ENCODE measurements around the gene FGA. TPM values are rescaled to one million over a fixed set of nuclear protein-coding genes. Genes with fewer than 3 reads are reported as not detected.
A peak's percentile ranks its signal among the peaks of the same experiment; 100 is the strongest.

FGA gene
- not detected for total RNA-seq

DNA sequence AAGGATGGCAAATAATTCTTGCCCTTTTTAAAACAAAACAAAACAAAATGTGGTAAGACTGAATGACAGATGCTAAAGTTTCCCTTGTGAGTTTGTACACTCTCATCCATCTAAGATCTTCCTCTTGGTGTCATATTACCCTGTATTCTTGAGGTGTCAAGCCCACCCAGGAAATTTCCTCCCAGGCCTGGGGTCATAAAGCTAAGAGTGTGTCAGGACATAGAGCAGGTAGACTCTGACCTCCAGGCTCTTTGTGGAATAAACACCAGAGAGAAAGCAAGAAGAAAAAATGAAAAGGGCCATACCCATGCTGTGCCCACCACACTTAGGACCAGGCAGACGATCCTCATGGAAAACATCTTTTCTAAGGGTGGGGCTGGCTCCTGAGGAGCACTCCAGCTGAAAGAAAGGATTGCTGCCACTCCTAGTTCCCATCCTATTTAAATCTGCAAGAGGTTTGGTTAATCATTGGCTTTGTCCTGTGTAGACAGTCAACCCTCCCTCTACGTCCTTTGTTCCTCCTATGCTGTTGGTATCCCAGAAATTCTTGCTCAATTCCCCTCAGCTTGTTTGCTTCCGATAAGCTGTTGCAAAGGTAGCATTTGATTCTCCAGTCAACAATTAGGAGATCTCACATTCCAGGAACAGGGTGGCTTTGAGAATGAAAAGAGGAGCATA is at the start of gene FGA:
TSS of gene FGA (minus strand) at position 414 of the 678 bp plus-strand sequence. CDS start at position 359, 55 bp downstream.
- H3K27ac Mint-ChIP-seq, result no peak within 1 kb of the TSS

DNA sequence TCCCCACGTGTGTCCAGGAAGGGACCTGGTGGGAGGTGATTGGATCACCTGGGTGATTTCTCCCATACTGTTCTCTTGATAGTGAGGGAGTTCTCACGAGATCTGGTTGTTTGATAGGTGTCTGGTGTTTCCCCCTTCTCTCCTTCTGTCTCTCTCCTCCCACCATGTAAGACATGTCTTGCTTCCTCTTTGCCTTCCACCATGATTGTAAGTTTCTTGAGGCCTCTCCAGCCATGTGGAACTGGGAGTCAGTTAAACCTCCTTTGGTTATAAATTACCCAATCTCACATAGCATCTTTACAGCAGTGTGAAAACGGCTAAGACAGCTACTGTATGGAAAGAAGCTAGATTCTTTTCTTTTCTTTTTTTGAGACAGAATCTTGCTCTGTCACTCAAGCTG is 43.5 kb upstream of the FGA start:
- Mint-ChIP-seq H3K4me1 (ENCODE audit: low read depth in 2 of 2) (no peaks in the 10 kb centered on the region), H3K27ac (no peak overlapping the region), H3K9me3 (peaks cover 4% of the 10 kb centered on the region), H3K27me3 (peaks cover 12 to 24% of the 10 kb centered on the region in 2 donors), H3K4me3 (no peak overlapping the region), H3K36me3 (no peaks in the 10 kb centered on the region)
- ATAC-seq, result no peak
- no peak for DNase-seq (ENCODE audit: low spot score)

More for the DNA sequence above, at the start of gene FGA:
- H3K36me3 Mint-ChIP-seq, result no peaks in the 10 kb centered on the region
- no peak for ATAC-seq
- H3K4me3 Mint-ChIP-seq, result no peak within 1 kb of the TSS
- H3K9me3 Mint-ChIP-seq, result no peaks in the 10 kb centered on the region
- H3K27me3 Mint-ChIP-seq, result peaks cover 14 to 22% of the 10 kb centered on the region in 2 donors
- DNase-seq (ENCODE audit: low spot score), result no peak
- no peaks in the 10 kb centered on the region for H3K4me1 Mint-ChIP-seq (ENCODE audit: low read depth in 2 of 2)

DNA sequence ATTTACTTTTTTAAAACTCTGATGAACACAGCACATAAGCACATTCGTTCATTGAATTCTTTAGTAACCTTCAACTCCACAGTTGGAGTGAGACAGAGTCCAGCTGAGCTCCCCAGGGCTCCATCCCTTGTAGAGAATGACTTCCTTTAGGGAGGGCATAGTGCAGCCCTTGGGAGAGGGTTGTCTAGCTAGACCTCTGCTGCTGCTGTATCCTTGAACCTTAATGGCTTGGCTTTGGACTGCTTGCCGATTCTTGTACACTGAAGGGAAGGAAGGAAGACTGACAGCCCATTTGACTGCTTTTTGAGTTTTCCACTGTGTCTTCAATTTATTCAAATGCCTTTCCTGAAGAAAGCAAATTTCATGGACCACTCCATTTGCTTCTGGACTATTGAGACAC is 41.3 kb upstream of the FGA start:
- no peak for ATAC-seq
- no peaks in the 10 kb centered on the region for H3K4me1 Mint-ChIP-seq (ENCODE audit: low read depth in 2 of 2)
- H3K4me3 Mint-ChIP-seq, result no peak overlapping the region
- no peak for DNase-seq (ENCODE audit: low spot score)
- H3K9me3 Mint-ChIP-seq, result peaks cover 4% of the 10 kb centered on the region
- H3K27me3 Mint-ChIP-seq, result peaks cover 0 to 17% of the 10 kb centered on the region in 2 donors
- no peak overlapping the region for H3K27ac Mint-ChIP-seq
- H3K36me3 Mint-ChIP-seq, result no peaks in the 10 kb centered on the region

DNA sequence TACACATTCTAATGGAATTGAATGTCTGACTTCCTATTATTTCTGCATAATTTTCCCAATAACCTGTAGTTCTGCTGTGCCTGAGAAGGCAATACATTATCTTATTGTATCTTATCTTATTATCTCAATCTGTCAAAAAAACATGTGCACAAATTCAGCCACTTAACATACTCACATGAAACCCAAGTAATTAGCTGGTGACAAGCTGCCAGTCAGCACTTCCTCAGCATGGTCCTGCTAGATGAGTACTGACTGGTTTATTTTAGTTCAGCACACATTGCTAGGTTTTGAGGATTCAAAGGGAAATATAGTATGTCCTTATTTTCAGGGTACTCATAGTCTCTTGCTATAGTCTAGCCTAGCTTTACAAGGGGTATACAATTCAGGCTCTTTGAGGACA is 39.8 kb upstream of the FGA start:
- H3K4me3 Mint-ChIP-seq, result no peak overlapping the region
- ATAC-seq, result no peak
- no peaks in the 10 kb centered on the region for H3K9me3 Mint-ChIP-seq

DNA sequence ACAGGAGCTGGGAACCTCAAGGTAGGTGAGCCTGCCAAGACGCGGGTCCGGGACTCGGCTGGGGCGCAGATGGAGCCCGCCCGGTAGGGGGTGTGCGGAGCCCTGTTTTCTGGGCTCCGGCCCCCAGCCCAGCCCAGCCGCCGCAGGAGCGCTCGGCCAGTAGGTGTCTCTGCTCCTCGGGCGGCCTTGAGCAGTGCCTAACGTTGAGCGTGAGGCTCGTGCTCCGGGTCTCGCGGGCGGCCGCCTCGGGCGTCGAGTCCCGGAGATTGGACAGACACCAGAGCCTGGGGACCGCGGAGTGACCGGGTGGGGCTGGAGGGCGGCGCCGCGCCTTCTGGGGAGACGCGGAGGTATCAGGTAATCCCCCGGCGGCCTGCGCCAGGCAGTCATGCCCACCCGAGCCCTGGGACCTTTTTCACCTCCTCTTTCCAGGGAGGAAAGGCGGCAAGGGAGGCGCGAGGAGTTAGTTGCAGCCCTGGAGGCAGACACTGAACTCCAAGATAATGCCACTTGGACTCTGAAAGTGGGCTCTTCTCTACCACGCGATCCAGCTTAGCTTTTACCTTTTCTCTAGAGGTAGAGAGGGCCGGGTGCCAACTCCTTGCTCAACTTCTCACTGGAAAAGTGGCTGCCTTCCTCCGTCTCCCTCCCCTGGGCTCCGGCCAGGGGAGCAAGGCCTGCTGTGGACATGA is 36.4 kb upstream of the FGA start:
- no peak overlapping the region for H3K27ac Mint-ChIP-seq
- peaks cover 15 to 20% of the 10 kb centered on the region in 2 donors for H3K27me3 Mint-ChIP-seq
- H3K4me1 Mint-ChIP-seq (ENCODE audit: low read depth in 2 of 2), result no peaks in the 10 kb centered on the region
- no peaks in the 10 kb centered on the region for H3K9me3 Mint-ChIP-seq
- no peak overlapping the region for H3K4me3 Mint-ChIP-seq
- ATAC-seq, result peak; percentile 67 to 81
- DNase-seq (ENCODE audit: low spot score), result no peak
- H3K36me3 Mint-ChIP-seq, result no peaks in the 10 kb centered on the region

More for the DNA sequence above, 39.8 kb upstream of the FGA start:
- H3K27me3 Mint-ChIP-seq, result peaks cover 11 to 19% of the 10 kb centered on the region in 2 donors
- H3K36me3 Mint-ChIP-seq, result no peaks in the 10 kb centered on the region
- H3K4me1 Mint-ChIP-seq (ENCODE audit: low read depth in 2 of 2), result no peaks in the 10 kb centered on the region
- H3K27ac Mint-ChIP-seq, result no peak overlapping the region
- DNase-seq (ENCODE audit: low spot score), result no peak

DNA sequence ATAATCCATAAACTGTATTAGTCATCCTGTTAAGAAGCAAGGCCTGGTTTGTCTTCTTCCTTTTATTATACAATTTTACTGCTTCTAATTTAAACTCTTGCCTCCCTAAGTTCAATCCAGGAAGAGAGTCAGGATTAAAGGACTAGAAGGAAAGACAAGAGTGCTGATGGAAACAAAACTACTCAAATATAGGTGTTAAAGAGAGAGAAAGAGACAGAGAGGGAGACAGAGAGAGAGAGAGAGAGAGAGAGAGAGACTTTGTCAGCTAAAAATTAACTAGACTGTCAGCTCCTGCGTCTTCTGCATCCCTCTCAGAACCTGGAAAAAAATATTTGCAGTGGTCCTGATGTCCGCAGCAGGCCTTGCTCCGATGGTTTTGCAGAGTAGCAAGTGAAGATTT is 35.4 kb upstream of the FGA start:
- Mint-ChIP-seq H3K4me3 (no peak overlapping the region), H3K36me3 (no peaks in the 10 kb centered on the region), H3K27ac (no peak overlapping the region), H3K4me1 (ENCODE audit: low read depth in 2 of 2) (no peaks in the 10 kb centered on the region), H3K9me3 (no peaks in the 10 kb centered on the region), H3K27me3 (peaks cover 21 to 22% of the 10 kb centered on the region in 2 donors)
- ATAC-seq, result no peak
- no peak for DNase-seq (ENCODE audit: low spot score)

DNA sequence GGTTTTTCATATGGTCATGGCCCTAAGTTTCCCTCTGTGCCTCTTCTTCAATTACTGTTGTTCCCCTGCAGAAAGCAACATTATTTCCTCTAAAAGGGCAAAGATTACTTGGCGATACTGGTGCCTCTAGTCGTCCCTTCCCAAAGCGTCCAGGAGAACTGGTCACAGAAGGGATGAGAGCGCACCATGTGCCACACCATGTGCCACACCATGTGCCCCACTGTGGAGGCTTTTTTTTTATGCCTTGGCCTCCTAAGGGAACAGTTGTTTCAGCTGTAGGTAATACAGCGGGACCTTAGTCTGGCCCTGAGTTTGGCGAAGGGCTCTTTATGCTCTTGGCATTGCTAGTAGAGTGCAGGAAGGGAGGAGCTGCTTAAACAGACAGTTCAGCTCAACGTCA is 33.5 kb upstream of the FGA start:
- H3K36me3 Mint-ChIP-seq, result no peaks in the 10 kb centered on the region
- H3K27ac Mint-ChIP-seq, result no peak overlapping the region
- H3K9me3 Mint-ChIP-seq, result no peaks in the 10 kb centered on the region
- ATAC-seq (no peak), DNase-seq (ENCODE audit: low spot score) (no peak)
- H3K4me1 Mint-ChIP-seq (ENCODE audit: low read depth in 2 of 2), result no peaks in the 10 kb centered on the region
- H3K4me3 Mint-ChIP-seq, result no peak overlapping the region
- H3K27me3 Mint-ChIP-seq, result peaks cover 15 to 21% of the 10 kb centered on the region in 2 donors

DNA sequence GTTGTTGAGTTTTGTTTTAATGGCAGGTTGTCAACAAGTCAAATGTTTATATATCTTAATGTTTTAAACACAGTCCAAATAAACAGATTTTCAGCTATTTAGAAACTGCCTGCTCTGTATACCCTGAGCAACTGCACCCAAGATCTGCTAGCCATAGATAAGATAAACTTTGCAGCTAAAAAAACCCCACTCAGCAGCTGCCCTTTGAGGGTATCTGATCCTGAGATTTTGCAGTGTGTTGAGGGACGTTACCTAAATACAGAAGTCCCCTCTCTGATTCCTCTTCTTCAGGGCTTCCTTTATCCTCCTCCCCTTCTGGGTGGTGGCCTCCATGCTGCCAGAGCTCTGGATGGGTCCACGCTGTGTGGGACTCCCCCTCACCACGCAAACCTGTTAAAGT is 32.9 kb upstream of the FGA start:
- DNase-seq (ENCODE audit: low spot score) (no peak), ATAC-seq (no peak)
- Mint-ChIP-seq H3K27me3 (peaks cover 15 to 21% of the 10 kb centered on the region in 2 donors), H3K27ac (no peak overlapping the region), H3K9me3 (no peaks in the 10 kb centered on the region), H3K36me3 (no peaks in the 10 kb centered on the region), H3K4me1 (ENCODE audit: low read depth in 2 of 2) (no peaks in the 10 kb centered on the region), H3K4me3 (no peak overlapping the region)

DNA sequence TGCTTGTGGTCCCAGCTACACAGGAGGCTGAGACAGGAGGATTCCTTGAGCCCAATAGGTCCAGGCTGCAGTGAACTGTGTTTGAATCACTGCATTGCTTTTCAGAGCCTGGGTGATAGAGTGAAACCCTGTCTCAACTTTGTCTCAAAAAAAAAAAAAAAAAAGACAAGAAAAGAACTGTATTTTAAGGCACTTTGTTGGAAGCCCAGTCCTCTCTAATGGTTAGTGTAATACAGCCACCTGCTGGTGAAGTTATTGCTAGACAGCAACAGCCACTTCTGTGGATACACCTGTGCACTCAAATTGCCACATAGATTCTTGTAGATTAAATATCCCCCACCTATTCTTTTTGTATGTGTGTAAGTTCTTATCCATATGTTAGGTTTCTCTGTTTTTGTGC is 32.1 kb upstream of the FGA start:
- Mint-ChIP-seq H3K27ac (no peak overlapping the region), H3K9me3 (no peaks in the 10 kb centered on the region), H3K4me3 (no peak overlapping the region), H3K36me3 (no peaks in the 10 kb centered on the region), H3K27me3 (peaks cover 15 to 21% of the 10 kb centered on the region in 2 donors), H3K4me1 (ENCODE audit: low read depth in 2 of 2) (no peaks in the 10 kb centered on the region)
- DNase-seq (ENCODE audit: low spot score) (no peak), ATAC-seq (no peak)

DNA sequence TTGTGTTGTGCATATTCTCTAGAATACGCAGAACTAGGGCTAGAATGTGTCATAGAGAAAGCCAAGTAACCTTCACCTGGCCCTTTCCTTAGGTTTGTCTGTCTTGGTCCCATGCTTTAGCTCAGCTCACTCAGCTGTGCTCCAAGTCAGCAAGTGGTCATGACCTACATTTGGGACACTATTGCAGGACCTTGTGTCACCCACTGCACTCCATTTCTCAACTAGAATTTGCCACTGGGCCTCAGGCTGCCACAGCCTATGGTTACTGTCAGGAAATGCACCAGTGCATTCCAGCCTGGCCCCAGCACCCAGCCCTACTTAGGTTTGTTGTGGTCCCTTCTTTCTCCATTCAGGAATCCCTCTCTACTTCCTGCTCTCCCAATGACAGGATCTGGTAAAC is 29.6 kb upstream of the FGA start:
- H3K36me3 Mint-ChIP-seq, result no peaks in the 10 kb centered on the region
- no peaks in the 10 kb centered on the region for H3K9me3 Mint-ChIP-seq
- peaks cover 7 to 8% of the 10 kb centered on the region in 2 donors for H3K27me3 Mint-ChIP-seq
- DNase-seq (ENCODE audit: low spot score) (no peak), ATAC-seq (no peak)
- H3K4me1 Mint-ChIP-seq (ENCODE audit: low read depth in 2 of 2), result peaks cover 6 to 10% of the 10 kb centered on the region in 2 donors
- H3K27ac Mint-ChIP-seq, result no peak overlapping the region
- H3K4me3 Mint-ChIP-seq, result no peak overlapping the region

DNA sequence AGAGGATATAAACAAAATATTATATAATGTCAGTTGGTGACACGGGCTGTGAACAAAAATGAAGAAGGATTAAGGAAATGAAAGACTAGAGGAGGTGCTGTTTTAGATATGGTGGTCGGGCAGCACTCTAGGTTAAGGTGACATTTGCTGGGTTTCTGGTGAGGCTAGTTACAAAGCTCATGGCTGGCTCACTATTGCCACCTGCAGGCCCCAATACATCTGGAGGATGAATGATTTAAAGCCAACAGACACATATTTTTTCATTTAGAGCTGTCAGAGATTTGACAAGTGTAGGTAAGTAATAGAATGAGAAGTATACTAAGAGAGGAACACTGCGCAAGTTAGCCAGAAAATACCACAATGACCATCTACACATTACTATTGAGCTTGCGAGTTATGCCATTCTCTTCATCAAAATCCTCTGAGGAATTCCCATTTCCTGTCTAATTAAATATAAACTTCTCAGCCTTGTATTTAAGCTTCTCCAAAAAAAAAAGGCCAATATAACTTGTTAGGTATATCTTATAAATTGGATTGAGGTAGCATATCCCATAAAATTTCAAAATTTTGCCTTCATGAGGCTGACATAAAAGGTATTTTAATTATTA is 28.3 kb upstream of the FGA start:
- Mint-ChIP-seq H3K27me3 (peaks cover 7 to 9% of the 10 kb centered on the region in 2 donors), H3K9me3 (no peaks in the 10 kb centered on the region), H3K4me3 (no peak overlapping the region), H3K27ac (no peak overlapping the region), H3K36me3 (no peaks in the 10 kb centered on the region), H3K4me1 (ENCODE audit: low read depth in 2 of 2) (peaks cover 6 to 10% of the 10 kb centered on the region in 2 donors)
- no peak for ATAC-seq
- DNase-seq (ENCODE audit: low spot score), result no peak

DNA sequence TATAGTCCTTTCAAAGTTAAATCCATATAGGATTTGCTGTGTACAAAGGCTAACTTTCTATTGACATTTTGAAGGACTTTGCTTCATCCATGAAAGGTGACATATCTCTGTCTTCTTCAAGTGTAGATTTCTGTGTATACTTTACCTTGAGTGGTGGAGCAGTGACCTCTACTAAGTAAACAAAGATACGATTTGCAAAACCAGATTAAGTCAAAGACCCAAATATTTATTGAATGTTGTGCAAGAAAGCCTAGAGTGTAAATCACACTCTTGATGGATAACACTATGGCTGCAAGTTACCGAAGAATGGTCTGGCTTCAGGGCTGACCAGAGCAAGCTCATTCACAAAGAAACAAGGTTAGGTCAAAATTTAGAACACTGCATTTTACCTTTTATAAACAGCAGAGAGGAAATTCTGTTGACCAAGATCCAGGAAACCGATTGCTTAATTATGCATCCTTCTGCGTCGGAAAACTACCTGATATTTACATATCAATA is 27.3 kb upstream of the FGA start:
- Mint-ChIP-seq H3K27me3 (peaks cover 7 to 14% of the 10 kb centered on the region in 2 donors), H3K4me3 (no peak overlapping the region), H3K27ac (no peak overlapping the region), H3K4me1 (ENCODE audit: low read depth in 2 of 2) (peaks cover 6 to 10% of the 10 kb centered on the region in 2 donors), H3K36me3 (no peaks in the 10 kb centered on the region), H3K9me3 (no peaks in the 10 kb centered on the region)
- ATAC-seq, result no peak
- no peak for DNase-seq (ENCODE audit: low spot score)

DNA sequence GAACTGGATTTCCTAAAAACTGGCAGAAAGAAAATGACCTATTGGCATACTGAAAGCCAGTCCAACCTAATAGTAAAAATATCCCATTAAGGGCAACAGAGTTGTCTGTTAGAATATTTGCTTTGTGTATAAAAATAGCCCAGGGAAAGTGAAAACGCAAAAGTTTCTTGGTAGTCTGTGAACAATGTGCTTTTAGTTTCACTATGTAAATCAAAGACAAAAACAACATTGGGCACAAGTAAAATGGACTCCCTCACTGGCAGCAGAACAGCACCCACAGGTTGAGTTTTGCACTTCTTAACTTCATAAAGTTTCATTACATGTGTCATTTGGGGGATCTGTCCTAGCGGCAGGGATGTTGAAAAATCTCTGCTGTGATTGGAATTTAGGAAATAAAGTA is 26.2 kb upstream of the FGA start:
- DNase-seq (ENCODE audit: low spot score) (no peak), ATAC-seq (no peak)
- no peaks in the 10 kb centered on the region for H3K36me3 Mint-ChIP-seq
- peaks cover 6 to 10% of the 10 kb centered on the region in 2 donors for H3K4me1 Mint-ChIP-seq (ENCODE audit: low read depth in 2 of 2)
- no peaks in the 10 kb centered on the region for H3K9me3 Mint-ChIP-seq
- no peak overlapping the region for H3K4me3 Mint-ChIP-seq
- peaks cover 7 to 13% of the 10 kb centered on the region in 2 donors for H3K27me3 Mint-ChIP-seq
- no peak overlapping the region for H3K27ac Mint-ChIP-seq

DNA sequence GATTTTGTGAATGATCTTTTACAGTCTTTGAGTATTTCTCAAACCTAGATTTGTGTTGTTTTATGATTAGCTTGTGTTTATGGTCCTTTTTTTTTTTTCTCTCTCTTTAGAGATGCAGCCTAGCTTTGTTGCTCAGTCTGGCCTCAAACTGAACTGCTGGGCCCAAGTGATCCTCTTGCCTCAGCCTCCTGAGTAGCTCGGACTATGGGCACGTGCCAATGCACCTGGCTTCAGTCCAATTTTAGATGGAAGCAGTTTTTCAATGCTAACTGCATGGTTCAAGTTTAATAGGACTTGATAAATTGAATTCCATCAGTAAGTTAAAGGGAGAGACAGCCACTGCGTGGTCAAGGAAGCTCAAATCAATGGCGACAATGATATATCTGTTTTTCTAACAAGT is 25.7 kb upstream of the FGA start:
- DNase-seq (ENCODE audit: low spot score), result no peak
- no peaks in the 10 kb centered on the region for H3K36me3 Mint-ChIP-seq
- ATAC-seq, result no peak
- H3K9me3 Mint-ChIP-seq, result no peaks in the 10 kb centered on the region
- no peak overlapping the region for H3K27ac Mint-ChIP-seq
- H3K27me3 Mint-ChIP-seq, result peaks cover 3 to 9% of the 10 kb centered on the region in 2 donors
- peaks cover 6 to 10% of the 10 kb centered on the region in 2 donors for H3K4me1 Mint-ChIP-seq (ENCODE audit: low read depth in 2 of 2)
- H3K4me3 Mint-ChIP-seq, result no peak overlapping the region
